SK-N-SH treated with all-trans-retinoic acid at 6 μM for 48 hours (cell line): Measurements from ENCODE around the gene CNTNAP1.

Experiments used
- ATAC-seq: fragments of 200-7000 bp; cut with Tn5 transposase; 3 replicates; pipeline ENCODE4 v1.9.1; 2020; ENCODE audit warnings: mild to moderate bottlenecking, moderate library complexity
- ARNTL ChIP-seq: fragments of 450-650 bp; formaldehyde crosslinking; IDR thresholded peaks from 2 replicates; pipeline ENCODE4 v1.5.0; 2020; ENCODE audit warnings: low read depth, mild to moderate bottlenecking, moderate library complexity, borderline replicate concordance
- BACH2 ChIP-seq: fragments of 250-450 bp; sonication (Bioruptor Pico); IDR thresholded peaks from 2 replicates; pipeline ENCODE4 v1.9.0; 2021; ENCODE audit warnings: mild to moderate bottlenecking, borderline replicate concordance
- CSDC2 ChIP-seq: fragments of 250-450 bp; sonication (Bioruptor Pico); IDR thresholded peaks from 2 replicates; pipeline ENCODE4 v1.5.0; 2020; ENCODE audit warnings: mild to moderate bottlenecking, moderate library complexity
- ESRRG ChIP-seq: fragments of 250-450 bp; sonication (Bioruptor Pico); IDR thresholded peaks from 2 replicates; pipeline ENCODE4 v1.6.1; 2021; ENCODE audit warnings: mild to moderate bottlenecking
- OSR1 ChIP-seq: fragments of 250-450 bp; sonication (Bioruptor Pico); IDR thresholded peaks from 2 replicates; pipeline ENCODE4 v1.8.0; 2022; ENCODE audit warnings: moderate library complexity, mild to moderate bottlenecking, inconsistent platforms
- PPARA ChIP-seq: fragments of 250-450 bp; sonication (Bioruptor Pico); IDR thresholded peaks from 2 replicates; pipeline ENCODE4 v1.5.0; 2020; ENCODE audit warnings: mild to moderate bottlenecking, borderline replicate concordance
- RARB ChIP-seq: fragments of 250-450 bp; sonication (Bioruptor Pico); IDR thresholded peaks from 2 replicates; pipeline ENCODE4 v1.8.0; 2021; ENCODE audit warnings: mild to moderate bottlenecking, moderate library complexity
- SNAI2 ChIP-seq: fragments of 250-450 bp; sonication (Bioruptor Pico); IDR thresholded peaks from 2 replicates; pipeline ENCODE4 v1.5.0; 2020; ENCODE audit warnings: mild to moderate bottlenecking, moderate library complexity
- TOX ChIP-seq: fragments of 250-450 bp; sonication (Bioruptor Pico); IDR thresholded peaks from 2 replicates; pipeline ENCODE4 v1.8.0; 2021; ENCODE audit warnings: mild to moderate bottlenecking, moderate library complexity, borderline replicate concordance
- ZC3H10 ChIP-seq: fragments of 250-450 bp; sonication (Bioruptor Pico); IDR thresholded peaks from 2 replicates; pipeline ENCODE4 v1.5.1; 2021; ENCODE audit warnings: mild to moderate bottlenecking, moderate library complexity
- ZFP3 ChIP-seq: fragments of 250-450 bp; sonication (Bioruptor Pico); IDR thresholded peaks from 2 replicates; pipeline ENCODE4 v1.5.0; 2020; ENCODE audit warnings: mild to moderate bottlenecking, moderate library complexity
- ZFP30 ChIP-seq: fragments of 450-650 bp; formaldehyde crosslinking; IDR thresholded peaks from 2 replicates; pipeline ENCODE4 v1.5.0; 2022; ENCODE audit warnings: mild to moderate bottlenecking, moderate library complexity
- ZNF565 ChIP-seq: fragments of 450-650 bp; formaldehyde crosslinking; conservative IDR thresholded peaks from 2 replicates; pipeline ENCODE4 v1.5.0; 2020; ENCODE audit warnings: low read depth, mild to moderate bottlenecking, moderate library complexity
- ZNF70 ChIP-seq: fragments of 450-650 bp; formaldehyde crosslinking; IDR thresholded peaks from 2 replicates; pipeline ENCODE4 v1.5.0; 2020; ENCODE audit warnings: mild to moderate bottlenecking, moderate library complexity
- TF ChIP-seq, protein P1 (sequence below): fragments of 250-450 bp; sonication (Bioruptor Pico); IDR thresholded peaks from 2 replicates; pipeline ENCODE4 v1.5.0; 2020; ENCODE audit warnings: mild to moderate bottlenecking, moderate library complexity
- TF ChIP-seq, protein P2 (sequence below): fragments of 250-450 bp; sonication (Bioruptor Pico); IDR thresholded peaks from 2 replicates; pipeline ENCODE4 v1.8.0; 2020; ENCODE audit warnings: mild to moderate bottlenecking, moderate library complexity, borderline replicate concordance
- TF ChIP-seq, protein P3 (sequence below): fragments of 250-450 bp; sonication (Bioruptor Pico); IDR thresholded peaks from 2 replicates; pipeline ENCODE4 v1.5.1; 2021; ENCODE audit warnings: mild to moderate bottlenecking, moderate library complexity
- TF ChIP-seq, protein P4 (sequence below): fragments of 250-450 bp; sonication (Bioruptor Pico); IDR thresholded peaks from 2 replicates; pipeline ENCODE4 v1.5.1; 2020; ENCODE audit warnings: low read depth, mild to moderate bottlenecking, moderate library complexity
- TF ChIP-seq, protein P5 (sequence below): fragments of 250-450 bp; sonication (Bioruptor Pico); IDR thresholded peaks from 2 replicates; pipeline ENCODE4 v1.8.0; 2021; ENCODE audit warnings: low read depth, mild to moderate bottlenecking, moderate library complexity, borderline replicate concordance

CNTNAP1 gene

DNA sequence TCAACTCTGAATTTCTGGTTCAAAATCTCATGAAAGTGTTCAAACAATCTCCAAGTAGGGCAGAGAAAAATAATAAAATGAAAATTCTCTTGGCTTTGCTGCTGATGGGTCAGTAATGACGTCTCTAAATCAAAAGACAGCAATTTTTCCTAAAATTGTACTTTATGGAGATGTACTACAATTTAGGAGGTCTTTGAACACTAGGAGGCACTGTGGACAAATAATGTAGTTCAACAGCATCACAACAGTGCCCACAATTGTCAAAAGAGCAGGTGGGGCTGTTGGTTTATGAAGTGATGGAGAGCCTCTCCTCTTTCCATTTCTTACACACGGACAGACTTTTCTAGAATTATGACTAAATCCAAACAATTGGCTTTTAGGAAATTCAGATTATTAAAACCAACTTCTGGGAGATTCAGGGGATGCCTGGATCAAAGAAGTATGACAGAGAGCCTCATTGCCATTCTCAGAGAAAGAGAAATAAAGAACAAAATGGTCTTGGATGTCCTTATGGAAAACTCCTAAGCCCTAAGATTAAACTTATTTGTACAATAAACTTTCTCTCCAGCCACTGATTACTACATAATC is 38.8 kb downstream of the CNTNAP1 start (continued):
- TF ChIP-seq, protein P1, sequence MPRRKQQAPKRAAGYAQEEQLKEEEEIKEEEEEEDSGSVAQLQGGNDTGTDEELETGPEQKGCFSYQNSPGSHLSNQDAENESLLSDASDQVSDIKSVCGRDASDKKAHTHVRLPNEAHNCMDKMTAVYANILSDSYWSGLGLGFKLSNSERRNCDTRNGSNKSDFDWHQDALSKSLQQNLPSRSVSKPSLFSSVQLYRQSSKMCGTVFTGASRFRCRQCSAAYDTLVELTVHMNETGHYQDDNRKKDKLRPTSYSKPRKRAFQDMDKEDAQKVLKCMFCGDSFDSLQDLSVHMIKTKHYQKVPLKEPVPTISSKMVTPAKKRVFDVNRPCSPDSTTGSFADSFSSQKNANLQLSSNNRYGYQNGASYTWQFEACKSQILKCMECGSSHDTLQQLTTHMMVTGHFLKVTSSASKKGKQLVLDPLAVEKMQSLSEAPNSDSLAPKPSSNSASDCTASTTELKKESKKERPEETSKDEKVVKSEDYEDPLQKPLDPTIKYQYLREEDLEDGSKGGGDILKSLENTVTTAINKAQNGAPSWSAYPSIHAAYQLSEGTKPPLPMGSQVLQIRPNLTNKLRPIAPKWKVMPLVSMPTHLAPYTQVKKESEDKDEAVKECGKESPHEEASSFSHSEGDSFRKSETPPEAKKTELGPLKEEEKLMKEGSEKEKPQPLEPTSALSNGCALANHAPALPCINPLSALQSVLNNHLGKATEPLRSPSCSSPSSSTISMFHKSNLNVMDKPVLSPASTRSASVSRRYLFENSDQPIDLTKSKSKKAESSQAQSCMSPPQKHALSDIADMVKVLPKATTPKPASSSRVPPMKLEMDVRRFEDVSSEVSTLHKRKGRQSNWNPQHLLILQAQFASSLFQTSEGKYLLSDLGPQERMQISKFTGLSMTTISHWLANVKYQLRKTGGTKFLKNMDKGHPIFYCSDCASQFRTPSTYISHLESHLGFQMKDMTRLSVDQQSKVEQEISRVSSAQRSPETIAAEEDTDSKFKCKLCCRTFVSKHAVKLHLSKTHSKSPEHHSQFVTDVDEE, result no peak

DNA sequence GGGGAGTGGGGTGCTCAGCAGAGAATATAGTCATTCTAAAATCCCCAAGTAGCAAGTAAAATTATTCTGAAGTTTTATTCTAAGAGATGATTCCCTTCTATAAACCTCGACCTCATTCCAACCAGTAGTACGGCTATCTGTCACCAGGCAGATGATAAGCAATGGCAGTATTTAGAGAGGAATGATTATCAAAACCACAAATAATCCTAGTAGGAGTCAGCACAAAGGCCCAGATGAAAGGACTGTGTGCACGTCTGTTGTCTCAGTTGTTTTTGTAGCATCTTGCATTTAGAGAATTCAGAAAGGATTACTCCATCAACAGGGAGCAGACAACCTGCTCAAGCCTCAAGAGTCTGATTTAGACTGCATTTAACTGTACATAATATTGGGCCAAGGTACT is 41.3 kb downstream of the CNTNAP1 start:
- TF ChIP-seq, protein P2, sequence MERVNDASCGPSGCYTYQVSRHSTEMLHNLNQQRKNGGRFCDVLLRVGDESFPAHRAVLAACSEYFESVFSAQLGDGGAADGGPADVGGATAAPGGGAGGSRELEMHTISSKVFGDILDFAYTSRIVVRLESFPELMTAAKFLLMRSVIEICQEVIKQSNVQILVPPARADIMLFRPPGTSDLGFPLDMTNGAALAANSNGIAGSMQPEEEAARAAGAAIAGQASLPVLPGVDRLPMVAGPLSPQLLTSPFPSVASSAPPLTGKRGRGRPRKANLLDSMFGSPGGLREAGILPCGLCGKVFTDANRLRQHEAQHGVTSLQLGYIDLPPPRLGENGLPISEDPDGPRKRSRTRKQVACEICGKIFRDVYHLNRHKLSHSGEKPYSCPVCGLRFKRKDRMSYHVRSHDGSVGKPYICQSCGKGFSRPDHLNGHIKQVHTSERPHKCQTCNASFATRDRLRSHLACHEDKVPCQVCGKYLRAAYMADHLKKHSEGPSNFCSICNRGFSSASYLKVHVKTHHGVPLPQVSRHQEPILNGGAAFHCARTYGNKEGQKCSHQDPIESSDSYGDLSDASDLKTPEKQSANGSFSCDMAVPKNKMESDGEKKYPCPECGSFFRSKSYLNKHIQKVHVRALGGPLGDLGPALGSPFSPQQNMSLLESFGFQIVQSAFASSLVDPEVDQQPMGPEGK (CRISPR knock-in tag), result no peak
- TF ChIP-seq CSDC2, result no peak
- TF ChIP-seq, protein P3, sequence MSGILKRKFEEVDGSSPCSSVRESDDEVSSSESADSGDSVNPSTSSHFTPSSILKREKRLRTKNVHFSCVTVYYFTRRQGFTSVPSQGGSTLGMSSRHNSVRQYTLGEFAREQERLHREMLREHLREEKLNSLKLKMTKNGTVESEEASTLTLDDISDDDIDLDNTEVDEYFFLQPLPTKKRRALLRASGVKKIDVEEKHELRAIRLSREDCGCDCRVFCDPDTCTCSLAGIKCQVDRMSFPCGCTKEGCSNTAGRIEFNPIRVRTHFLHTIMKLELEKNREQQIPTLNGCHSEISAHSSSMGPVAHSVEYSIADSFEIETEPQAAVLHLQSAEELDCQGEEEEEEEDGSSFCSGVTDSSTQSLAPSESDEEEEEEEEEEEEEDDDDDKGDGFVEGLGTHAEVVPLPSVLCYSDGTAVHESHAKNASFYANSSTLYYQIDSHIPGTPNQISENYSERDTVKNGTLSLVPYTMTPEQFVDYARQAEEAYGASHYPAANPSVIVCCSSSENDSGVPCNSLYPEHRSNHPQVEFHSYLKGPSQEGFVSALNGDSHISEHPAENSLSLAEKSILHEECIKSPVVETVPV (CRISPR knock-in tag), result no peak
- TF ChIP-seq BACH2, result no peak
- TF ChIP-seq, protein P1, result no peak
- TF ChIP-seq ZNF70 (CRISPR knock-in tag), result no peak
- TF ChIP-seq, protein P4, sequence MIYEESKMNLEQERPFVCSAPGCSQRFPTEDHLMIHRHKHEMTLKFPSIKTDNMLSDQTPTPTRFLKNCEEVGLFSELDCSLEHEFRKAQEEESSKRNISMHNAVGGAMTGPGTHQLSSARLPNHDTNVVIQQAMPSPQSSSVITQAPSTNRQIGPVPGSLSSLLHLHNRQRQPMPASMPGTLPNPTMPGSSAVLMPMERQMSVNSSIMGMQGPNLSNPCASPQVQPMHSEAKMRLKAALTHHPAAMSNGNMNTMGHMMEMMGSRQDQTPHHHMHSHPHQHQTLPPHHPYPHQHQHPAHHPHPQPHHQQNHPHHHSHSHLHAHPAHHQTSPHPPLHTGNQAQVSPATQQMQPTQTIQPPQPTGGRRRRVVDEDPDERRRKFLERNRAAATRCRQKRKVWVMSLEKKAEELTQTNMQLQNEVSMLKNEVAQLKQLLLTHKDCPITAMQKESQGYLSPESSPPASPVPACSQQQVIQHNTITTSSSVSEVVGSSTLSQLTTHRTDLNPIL (CRISPR knock-in tag), result no peak
- TF ChIP-seq OSR1 (CRISPR knock-in tag), result no peak
- TF ChIP-seq PPARA, result no peak
- TF ChIP-seq TOX, result no peak
- TF ChIP-seq ZFP3 (CRISPR knock-in tag), result no peak
- no peak for TF ChIP-seq RARB
- TF ChIP-seq, protein P5, sequence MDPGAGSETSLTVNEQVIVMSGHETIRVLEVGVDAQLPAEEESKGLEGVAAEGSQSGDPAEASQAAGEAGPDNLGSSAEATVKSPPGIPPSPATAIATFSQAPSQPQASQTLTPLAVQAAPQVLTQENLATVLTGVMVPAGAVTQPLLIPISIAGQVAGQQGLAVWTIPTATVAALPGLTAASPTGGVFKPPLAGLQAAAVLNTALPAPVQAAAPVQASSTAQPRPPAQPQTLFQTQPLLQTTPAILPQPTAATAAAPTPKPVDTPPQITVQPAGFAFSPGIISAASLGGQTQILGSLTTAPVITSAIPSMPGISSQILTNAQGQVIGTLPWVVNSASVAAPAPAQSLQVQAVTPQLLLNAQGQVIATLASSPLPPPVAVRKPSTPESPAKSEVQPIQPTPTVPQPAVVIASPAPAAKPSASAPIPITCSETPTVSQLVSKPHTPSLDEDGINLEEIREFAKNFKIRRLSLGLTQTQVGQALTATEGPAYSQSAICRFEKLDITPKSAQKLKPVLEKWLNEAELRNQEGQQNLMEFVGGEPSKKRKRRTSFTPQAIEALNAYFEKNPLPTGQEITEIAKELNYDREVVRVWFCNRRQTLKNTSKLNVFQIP, result no peak
- TF ChIP-seq SNAI2, result no peak
- no peak for TF ChIP-seq ZFP30 (CRISPR knock-in tag)
- no peak for TF ChIP-seq ZNF565 (CRISPR knock-in tag)
- TF ChIP-seq ARNTL (CRISPR knock-in tag), result no peak
- ATAC-seq, result no peak

DNA sequence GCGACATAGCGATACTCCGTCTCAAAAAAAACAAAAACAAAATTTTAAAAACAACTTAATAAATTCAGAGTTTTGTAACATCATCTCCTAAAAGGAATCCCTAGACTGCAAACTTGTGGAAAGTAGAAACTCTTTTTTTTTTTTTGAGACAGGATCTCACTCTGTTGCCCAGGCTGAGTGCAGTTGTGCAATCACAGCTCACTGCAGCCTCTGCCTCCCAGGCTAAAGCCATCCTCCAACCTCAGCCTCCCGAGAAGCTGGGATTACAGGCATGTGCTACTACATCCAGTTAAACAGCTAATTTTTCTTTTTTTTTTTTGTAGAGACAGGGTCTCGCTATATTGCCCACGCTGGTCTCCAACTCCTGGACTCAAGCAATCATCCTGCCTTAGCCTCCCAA is 42.8 kb downstream of the CNTNAP1 start:
- ATAC-seq, result no peak
- TF ChIP-seq ZC3H10 (no peak), ESRRG (no peak), ZNF565 (CRISPR knock-in tag) (no peak), TOX (no peak), ZFP30 (CRISPR knock-in tag) (no peak)
- TF ChIP-seq, protein P1, result no peak
- TF ChIP-seq, protein P3 (CRISPR knock-in tag), result no peak
- TF ChIP-seq, protein P2 (CRISPR knock-in tag), result no peak
